MM.1S (cell line): ENCODE results near the gene PDE10A.

Source experiments
- CTCF ChIP-seq: fragments of 300-600 bp; sonication (generic); IDR thresholded peaks from 2 replicates; pipeline ENCODE4 v1.5.1; 2016; ENCODE audit warnings: antibody characterized with exemption, low read length, mixed read lengths
- EZH2 ChIP-seq: fragments of 300-600 bp; sonication (generic); optimal IDR thresholded peaks from 2 replicates; pipeline ENCODE3; 2017; ENCODE audit warnings: low read depth, mild to moderate bottlenecking, antibody characterized with exemption, low read length, mixed read lengths
- EZH2phosphoT487 ChIP-seq: fragments of 300-600 bp; sonication (generic); IDR thresholded peaks from 2 replicates; pipeline ENCODE4 v1.6.1; 2018; ENCODE audit warnings: antibody characterized with exemption, low read length

- no peak for TF ChIP-seq CTCF
- no peak for TF ChIP-seq EZH2phosphoT487
- TF ChIP-seq EZH2, result no peak
Observed at GRCh38 chr6:165417278-165417865, 245.7 kb downstream of the PDE10A start.
